Activated CD4-positive, alpha-beta T cell treated with anti-CD3 and anti-CD28 coated beads for 1 hour (primary cell): ENCODE data around the gene FSCN2.

ENCODE experiments used
- DNase-seq: peaks from one replicate; pipeline ENCODE4 v3.0.0-alpha.2; 2020

FSCN2 gene

DNA sequence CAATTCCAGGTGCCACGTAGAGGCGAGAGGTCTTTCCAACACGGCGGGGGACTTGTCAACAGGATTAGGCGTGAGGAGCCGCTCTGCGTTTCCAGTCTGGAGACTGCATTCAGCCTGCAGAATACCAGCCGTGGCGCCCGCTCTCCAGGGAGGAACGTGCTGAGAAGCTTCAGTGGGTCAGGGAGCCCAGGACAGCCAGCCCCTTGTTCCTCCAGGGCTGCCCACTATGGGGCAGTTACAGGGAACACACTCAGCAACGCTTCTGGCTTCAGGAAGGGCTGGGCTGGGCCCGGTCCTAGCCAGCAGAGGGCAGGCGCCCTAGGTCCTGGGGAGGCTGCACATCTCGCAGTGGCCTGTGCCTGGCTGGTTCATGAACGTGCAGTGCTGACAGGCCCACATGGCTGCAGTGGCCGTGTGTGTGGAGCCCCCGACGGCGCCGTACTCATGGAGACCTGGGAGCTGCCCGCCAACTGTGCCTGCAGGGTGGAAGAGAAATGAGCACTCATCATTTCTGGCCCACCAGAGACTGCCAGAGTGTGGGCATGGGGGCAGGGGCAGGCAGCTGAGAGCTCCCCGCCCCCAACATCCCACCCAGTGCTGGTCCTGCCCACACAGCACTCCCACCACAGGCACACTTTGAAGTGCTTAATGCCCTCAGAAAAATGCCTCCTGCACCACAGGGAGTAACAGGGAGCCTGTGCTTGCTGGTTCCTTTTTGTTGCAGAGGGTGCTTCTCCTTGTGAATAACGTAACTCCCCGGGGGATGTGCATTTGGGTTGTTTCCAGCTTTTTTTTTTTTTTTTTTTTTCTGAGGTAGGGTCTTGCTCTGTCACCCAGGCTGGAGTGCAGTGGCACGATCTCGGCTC lies 31.0 kb downstream of the FSCN2 start:
- DNase-seq: no peak

DNA sequence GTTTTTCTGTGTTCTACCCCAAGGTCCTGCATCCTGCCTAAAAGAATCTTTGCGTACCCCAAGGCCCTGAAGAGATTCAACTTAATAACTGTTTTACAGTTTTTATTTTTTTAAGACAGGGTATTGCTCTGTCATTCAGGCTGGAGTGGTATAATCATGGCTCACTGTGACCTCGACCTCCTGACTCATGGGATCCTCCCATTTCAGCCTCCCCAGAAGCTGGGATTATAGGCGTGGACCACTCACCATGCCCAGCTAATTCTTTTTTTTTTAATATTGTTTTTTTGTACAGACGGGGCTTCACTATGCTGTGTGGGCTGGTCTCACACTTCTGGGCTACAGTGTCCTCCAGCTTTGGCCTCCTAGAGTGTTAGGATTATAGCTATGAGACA lies 33.3 kb downstream of the FSCN2 start:
- no peak for DNase-seq

DNA sequence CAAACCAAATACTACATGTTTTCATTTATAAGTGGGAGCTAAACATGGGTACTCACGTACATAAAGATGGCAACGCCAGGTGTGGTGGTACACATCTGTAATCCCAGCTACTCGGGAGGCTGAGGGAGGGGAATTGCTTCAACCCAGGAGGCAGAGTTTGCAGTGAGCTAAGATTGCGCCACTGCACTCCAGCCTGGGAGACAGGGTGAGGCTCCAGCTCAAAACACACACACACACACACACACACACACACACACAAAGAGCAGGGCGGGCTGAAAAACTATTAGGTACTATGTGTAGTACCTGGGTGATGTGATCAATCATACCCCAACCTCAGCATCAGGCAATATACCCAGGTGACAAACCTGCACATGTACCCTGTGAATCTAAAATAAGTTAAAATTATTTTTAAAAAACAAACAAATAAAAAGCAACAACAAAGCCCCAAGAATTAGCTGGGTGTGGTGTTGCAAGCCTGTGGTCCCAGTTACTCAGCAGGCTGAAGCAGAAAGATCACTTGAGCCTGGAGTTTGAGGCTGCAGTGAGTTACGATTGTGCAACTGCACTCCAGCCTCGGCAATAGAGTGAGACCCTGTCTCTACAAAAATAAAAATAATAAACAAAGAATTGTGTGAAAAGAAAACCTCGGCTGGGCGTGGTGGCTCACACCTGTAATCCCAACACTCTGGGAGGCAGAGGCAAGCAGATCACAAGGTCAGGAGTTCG lies 35.8 kb downstream of the FSCN2 start:
- DNase-seq: no peak

DNA sequence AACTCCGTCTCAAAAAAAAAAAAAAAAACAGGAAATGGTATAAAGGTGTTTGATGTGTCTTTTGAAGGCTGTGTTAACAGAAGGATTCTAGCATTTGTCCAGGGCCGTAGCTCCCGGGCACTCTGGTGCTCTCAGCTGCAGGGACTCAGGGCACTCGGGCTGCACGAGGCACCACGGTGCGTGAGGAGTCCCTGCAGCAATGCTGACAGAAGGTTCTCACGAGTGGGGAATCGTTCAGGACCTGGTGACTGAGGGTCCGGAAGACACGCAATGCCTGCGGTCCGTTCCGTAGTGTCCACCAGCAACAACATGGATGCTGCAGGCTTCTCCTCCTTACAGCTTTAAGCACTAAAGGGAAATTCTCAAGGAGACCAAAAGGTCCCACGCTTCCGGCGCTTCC lies 36.6 kb downstream of the FSCN2 start:
- DNase-seq: no peak

DNA sequence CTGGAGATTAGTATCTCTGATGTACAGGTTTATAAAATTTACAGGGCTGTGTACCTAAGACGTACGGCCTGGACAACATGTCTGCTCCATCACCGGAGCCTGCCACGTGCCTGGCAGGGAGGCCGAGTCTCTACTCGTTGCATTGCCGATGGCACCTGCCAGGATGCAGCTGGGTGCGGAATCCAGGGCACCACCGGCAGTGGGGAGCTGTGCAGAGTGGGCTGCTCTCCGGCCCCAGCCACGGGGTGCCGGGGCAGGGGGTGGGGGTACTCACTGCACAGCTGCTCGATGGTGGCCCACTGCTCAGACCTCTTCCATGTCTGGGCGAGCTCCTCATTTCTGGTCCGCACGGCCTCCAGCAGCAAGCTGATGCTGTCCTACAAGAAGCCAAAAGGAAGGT lies 37.1 kb downstream of the FSCN2 start:
- DNase-seq: no peak

DNA sequence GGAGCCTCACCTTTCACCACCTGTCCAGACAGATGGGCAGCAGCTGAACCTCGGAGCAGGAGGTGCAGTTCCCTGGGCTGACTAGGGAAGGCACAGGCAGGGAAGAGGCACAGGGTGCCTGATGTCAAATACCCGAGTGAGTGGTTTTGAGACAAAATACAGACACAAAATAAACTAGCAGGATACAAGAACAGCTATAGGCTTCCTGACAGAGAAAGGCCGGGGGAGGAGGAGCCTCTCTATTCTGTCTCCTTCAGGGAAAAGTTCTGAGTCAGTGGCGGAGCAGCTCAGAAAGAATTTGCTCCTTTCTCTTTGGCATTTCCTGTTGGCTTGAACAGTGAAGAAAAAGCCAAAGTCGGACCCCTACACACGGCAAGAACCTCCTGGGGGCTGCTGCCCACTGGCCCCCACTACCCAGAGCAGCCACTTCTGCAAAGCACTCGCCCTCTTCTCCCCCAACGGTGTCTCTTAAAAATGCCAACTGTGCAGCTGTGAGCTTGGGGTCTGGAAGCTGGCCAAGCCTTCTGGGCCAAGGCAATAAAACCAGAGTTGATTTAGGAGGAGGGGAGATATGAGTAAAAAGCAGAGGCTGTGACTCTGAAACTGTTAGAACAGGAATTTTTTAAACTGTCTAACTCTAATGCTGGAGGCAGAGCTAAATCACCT lies 38.4 kb downstream of the FSCN2 start:
- no peak for DNase-seq

DNA sequence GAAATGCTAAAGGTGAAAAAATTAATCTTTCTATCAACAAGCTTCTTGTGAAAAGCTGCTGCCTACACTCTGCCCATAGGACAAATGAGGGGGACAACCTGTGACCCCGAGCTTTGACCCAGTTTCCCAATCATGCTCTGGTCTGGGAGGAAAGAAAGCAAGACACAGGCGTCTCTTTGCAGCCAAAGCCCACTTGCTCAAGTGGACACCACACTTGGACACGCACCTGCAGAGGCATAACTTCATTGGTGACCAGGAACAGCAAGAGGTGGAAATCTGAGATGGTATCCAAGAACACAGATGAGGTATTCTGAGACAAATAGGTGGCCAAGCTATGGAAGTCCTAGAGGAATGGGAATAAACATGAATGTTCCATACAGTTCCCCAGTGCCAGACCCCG lies 39.0 kb downstream of the FSCN2 start:
- no peak for DNase-seq

DNA sequence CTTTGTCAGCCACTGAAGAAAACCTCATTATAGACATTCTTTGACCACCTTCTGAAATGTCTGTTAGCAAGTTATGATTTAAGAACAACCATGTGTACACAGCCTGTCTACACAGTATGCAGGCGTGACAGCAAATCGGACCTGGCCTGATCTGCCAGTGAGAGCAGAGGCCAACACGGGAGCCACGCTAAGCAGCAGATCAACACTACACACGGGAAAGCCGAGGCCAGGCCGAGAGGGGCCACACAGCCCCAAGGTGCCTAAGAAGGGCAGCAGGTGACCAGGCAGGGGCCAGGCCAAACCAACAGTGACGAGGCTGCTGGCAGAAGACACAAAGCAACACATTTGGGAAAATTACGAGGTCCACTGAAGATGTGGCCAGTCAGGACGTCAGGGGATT lies 40.2 kb downstream of the FSCN2 start:
- DNase-seq: no peak

DNA sequence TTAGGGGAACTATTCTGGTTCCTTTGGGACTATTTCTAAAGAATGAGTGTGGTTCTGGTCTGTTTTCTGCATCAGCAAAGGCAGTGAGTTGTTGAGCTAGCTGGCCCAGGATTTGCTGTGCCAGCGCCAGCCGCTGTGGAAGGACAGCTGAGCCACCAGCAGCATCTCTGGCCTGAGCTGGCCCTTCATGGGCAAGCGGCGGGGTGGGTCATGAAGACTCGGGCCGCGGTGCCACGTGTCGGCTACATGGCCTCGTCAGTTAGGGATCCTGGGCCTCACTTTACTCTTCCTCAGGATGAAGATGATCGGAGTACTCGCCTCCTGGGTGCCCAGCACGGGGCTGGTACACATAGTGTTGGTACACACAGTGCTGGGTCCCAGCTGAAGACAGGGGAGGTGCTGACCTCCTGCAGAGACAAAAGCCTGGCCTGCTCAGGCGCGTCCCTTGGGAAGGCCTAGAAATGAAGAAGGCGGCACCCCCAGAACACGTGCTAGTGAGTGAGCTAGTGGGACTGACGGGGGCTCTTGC lies 41.9 kb downstream of the FSCN2 start:
- no peak for DNase-seq

DNA sequence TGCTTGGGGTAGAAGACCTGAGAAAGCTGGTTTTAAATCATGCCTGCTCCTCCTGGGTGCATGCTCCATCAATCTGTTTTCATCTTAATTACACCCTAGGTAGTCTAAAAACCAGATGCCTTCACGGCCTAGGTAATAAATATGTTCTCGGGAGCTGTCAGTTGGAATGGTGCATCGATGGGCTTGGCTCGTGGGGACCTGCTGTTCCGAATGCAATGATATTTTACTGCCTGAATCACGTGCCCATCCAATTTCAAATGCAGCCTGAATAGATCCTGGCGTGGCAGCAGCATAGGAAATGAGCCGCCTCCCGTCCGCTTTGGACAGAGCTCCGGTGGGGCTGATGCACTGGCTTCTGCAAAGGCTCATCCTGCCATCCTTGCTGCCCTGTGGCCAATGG lies 42.8 kb downstream of the FSCN2 start:
- DNase-seq: no peak

DNA sequence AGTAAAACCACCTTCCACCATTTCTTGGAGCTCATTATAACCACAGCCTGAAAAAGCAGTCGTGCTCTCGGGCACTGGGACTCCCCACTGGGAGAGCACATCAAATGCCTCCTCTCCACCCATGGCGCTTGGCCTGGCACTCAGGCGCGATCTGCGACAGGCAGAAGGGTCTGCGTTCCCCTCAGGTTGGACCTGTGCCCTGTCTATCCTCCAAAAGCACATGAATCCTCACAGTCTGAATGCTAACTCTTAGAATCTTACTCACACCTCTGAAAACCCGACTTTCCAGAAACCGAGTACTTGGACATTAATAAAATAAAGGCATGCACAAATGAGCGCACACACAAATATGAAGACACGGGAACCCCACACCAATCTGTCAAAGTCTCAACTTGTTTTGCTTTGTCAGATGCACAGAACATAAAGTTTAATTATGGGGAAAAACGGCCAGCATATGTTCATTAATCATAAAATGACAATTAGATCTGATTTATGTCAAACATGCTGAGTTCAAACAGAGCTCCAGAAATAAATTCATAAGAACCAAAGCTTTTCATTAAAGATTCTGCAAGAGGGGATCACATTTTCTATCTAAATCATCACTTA lies 44.5 kb downstream of the FSCN2 start:
- DNase-seq: no peak

DNA sequence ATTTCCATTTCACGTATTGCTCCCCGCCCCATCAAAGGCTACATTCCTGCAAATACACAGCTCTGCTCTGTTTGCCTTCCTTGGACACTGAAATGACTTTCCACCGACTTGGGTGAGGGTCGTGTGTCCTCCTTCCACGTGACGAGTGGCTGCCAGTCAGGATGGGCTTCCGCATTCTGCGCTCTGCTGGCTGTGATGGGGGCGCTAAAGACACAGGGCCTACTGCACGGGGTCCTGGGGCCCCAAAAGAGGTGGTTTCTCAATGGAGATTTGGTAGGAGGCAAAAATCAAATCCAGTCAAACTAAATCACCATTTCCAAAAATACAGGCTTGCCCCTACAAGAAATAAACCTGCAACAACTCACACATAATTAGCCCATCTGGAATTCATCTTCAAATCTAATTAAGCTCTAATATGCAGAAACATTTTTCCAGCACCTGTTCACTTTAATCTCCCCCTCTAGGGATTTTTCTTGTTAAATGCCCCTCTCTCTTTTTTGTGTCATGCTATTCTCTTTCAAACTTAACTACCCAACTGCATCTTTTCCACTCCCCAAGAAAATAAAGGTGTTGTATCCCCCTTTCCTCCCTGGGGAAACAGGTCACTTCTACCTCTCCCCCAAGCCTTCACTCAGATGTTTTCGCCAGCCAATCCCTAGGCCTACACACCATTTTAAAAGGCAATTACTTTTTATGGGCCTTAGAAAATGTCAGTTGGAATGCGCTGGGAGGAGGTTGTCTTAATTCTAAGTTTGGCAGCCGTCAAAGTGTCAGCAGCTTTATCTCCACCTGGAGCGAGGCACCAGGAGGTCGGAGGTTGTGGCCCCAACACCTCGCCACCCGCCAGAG lies 45.8 kb downstream of the FSCN2 start:
- no peak for DNase-seq

DNA sequence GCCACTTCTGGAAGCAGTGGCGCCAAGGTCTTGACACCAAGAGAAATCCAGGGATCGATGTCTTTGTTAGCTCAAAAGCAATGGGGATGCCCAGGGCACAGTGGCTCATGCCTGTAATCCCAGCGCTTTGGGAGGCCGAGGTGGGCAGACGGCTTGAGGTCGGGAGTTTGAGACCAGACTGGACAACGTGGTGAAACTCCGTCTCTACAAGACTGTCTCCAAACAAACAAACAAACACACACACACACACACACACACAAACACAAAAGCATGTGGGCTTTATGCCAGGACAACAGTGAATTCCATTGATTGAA lies 46.4 kb downstream of the FSCN2 start:
- no peak for DNase-seq

DNA sequence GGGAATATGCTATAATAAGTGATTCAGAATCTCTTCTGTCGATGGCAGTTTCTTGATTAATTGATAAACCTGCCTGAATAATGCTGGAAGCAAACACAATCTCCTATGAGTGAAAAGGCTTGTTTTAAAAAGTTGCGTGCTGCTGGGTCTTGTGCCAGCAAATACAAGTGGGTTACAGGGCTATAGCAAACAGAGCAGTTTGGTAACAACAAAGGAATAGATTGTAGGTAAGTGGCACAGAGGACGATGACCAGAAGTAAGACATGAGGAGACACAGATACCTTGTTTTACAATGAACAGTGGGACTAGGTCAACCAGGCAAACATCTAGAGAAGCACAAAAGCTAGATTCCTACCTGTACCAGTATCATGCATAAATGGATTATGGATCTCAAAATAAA lies 47.7 kb downstream of the FSCN2 start:
- DNase-seq: no peak

DNA sequence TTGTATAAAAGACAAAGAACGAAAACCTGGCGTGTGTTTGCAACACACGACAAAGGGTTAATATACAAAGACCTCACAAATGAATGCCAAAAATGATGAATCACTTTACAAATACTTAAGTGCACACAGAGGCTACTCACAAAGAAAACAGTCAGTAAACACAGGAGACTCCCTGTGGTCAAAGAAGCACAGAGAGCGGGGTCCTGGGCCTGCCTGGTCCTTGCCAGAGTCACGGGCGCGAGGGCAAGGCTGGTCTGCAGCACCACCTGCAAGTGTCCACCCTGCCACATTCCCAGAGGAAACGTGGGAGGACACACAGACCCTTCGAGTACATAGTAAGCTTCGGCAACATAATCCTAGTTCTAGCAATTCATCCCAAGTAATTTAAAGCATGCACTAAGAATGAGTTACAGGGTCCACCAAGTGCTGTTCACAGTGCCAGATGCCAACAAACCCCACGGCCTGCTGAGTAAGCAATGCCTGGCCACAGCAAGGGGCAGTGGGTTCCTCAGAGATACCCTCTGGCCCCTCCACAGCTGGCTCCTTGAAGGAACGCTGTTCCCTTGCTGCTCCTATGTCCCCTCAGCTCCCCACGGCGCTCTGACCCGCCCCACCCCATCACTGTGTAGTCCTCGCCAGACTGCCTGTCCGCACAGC lies 48.6 kb downstream of the FSCN2 start:
- no peak for DNase-seq

DNA sequence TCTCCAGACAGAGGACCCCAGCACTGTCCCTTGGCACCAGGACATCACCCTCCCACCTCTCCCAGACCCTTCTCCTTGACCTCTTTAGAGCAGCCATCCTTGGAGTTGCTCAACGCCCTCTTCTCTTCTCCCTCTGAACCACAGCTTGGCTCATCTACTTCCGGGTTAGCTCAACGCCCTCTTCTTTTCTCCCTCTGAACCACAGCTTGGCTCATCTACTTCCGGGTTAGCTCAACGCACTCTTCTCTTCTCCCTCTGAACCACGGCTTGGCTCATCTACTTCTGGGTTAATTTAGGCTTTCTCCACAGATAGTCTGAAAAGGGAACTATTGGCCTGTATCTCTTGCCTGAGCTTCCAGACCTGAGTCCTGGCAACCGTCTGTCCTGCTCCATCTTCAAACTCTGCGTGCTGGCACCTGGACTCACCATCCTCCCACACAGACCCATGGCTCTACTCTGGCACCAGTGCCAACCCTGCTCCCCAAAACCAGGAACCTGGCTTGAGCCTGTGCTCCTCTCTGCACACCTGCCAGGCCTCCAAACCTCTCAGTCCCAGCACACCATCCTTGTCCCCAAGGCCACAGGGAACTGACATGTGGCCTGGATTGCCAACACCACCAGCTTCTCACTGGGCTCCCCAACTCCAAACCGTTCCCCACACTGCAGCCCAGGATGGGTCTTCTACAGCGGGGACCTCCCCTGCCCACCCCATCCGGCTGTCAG lies 49.3 kb downstream of the FSCN2 start:
- DNase-seq: no peak

DNA sequence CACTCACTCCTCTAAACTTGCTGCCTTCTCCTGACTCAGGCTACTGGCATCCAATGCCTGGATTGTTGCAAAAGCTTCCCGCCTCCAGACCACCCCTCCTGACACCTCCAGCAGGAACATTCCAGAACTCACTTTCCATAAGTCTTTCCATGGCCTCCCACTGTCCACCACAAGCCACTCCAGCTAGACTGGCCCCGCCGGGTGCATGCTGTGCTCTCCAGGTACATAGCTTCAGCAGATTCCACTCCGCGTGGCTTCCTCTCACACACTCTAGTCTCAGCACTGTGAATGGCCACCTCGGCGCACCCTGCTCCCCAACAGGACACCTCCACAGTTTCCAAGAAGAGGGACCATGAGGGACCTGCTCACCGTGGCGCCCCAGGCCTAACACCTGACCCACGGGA lies 49.9 kb downstream of the FSCN2 start:
- DNase-seq: no peak

DNA sequence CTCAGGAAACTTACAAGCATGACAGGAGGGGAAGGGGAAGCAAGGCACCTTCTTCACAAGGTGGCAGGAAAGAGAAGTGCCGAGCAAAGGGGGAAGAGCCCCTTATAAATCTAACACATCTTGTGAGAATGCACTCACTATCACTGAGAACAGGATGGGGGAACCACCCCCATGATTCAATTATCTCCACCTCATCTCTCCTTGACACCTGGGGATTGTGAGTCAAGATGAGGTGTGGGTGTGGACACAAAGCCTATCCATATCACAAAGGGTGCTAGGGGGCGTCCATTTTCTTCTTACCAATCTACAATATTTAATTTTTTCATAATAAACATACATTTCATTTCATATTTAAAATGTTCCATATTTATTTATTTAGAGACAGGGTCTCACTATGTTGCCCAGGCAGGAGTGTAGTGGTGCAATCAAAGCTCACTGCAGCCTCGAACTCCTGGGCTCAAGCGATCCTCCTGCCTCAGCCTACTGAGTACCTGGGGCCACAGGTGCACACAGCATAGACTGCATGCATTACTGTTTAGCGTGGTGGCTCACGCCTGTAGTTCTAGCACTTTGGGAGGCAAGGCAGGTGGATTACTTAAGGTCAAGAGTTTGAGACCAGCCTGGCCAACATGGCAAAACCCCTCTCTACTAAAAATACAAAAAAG lies 50.5 kb downstream of the FSCN2 start:
- no peak for DNase-seq

DNA sequence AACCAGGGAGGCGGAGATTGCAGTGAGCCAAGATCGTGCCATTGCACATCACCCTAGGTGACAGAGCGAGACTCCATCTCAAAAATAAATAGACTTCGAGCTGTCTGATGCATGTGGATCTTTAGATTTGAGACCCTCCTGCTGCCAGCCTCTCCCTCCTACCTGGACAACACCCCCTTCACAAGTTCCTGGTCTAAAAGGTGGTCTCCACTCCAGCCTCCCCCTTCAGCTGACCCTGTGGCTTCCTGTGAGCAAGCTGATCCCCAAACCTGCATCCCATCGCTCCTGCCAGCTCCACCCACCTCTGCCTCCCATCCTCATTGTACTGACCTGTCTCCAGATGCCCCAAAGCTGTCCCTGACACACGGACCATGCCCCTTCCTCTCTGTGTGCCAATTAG lies 51.1 kb downstream of the FSCN2 start:
- DNase-seq: no peak

DNA sequence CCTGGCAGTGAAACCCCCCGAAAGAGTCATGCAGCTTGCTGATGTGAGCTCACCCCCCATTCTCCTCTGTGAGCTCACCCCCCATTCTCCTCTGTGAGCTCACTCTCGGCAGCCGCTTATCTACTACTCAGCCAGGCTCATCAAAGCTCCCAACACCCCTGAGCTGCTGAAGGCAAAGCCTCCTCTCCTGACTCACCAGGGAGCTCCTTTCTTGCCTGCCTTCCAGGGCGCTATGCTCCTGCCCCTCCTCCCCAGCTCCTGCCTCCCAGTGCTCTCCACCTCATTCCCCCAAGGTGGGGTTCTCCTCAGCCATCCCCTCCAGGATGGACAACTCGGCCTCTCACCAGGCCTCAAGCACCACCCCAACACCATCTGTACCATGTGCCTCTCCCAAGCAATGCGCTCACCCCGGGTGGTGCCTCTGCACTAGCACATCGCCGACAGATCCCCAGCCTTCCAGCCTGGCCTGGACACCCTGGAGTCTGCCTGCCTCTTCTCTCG lies 51.7 kb downstream of the FSCN2 start:
- DNase-seq: no peak
